NOMO-1 treated with DMSO at 0.1 percent for 48 hours (cell line): ENCODE results near the gene MFAP4.
A peak's percentile ranks its signal among the peaks of the same experiment; 100 is the strongest.

Experiments used
- DNase-seq: peaks from one replicate; lab custom pipeline; 2025; ENCODE audit not compliant: unreplicated experiment; lab: John Stamatoyannopoulos, UW

The MFAP4 gene

DNA sequence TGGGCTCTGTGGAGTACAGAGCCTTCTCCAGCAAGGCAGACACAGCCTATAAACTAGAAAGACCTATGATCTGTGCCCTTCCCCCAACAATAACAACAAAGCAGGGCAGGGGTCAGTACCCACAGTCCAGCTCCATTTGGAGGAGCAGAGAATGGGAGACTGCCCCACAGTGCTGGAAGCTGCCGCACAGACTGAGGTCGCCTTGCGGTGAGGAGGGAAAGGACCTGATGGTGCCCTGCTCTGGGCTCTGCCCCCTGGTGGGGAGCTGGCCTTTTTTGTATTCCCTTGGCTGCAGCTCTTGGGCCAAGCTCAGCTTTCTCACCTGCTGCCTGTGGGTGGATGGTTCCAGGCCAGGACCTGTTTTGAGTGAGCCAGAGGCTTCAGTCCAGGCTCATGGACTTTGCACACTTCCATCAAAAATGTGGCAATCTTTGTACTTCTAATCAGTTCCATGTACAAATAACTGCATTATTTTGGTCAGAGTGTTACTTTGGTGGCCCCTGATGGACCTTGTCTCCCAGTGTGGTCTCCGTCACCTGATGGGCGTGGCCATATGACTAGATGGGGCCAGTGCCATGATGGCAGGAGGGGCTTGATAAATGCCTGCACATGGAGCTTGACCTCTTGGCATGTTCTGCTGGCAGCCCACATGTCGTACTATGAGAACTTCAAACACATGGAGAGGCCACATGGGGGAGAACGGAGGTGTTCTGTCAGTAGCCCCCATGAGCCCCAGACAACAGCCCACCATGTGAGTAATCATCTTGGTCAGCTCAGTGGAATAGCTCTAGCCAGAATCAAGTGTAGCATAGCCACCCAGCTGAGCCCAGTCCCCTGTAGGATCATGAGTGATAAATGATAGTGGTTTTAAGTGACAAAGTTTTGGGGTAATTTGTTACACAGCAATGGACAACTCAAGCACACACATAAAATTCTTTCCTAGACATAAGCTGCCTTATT lies 48.7 kb downstream of the MFAP4 start:
- peak; percentile 33 for DNase-seq

- no peak for DNase-seq
Measured at GRCh38 chr17:19337712-19338023, 49.3 kb downstream of the MFAP4 start.

DNA sequence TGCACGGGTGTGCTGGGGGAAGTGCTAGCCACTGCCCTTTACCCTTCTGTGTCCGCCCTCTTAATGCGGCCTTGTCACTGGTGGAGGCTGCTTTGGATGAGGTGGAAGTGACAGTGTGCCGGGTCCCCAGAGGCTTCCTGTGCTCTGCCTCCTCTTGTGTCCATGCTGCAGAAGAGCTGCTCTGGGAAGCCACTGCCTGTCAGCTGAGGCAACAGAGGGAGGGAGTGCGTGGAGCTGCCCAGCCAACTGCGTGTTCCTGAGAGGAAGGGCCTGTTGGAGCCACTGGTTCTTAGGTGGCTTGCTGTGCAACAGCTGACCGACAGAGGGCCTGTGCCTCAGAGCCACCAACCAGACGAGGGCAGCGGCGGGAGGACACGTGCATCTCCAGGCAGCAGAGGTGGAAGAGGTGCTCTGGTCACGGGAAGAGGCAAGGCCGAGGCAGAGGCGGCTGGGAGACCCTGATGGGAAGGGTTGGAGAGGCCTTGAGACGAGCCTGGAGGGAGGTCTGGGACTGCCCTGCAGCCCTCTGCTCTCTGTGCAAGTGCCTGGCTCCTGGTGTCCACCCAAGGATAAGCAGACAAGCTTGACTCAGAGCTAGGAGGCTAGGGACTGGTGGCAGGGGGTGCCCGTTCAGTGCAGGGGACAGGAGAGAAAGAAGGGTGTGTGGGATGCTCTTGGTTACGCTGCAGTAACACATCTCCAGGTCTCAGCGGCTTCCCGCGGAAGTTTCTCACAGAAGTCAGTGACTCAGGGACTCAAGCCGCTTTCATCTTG lies 49.9 kb downstream of the MFAP4 start:
- DNase-seq: no peak

DNA sequence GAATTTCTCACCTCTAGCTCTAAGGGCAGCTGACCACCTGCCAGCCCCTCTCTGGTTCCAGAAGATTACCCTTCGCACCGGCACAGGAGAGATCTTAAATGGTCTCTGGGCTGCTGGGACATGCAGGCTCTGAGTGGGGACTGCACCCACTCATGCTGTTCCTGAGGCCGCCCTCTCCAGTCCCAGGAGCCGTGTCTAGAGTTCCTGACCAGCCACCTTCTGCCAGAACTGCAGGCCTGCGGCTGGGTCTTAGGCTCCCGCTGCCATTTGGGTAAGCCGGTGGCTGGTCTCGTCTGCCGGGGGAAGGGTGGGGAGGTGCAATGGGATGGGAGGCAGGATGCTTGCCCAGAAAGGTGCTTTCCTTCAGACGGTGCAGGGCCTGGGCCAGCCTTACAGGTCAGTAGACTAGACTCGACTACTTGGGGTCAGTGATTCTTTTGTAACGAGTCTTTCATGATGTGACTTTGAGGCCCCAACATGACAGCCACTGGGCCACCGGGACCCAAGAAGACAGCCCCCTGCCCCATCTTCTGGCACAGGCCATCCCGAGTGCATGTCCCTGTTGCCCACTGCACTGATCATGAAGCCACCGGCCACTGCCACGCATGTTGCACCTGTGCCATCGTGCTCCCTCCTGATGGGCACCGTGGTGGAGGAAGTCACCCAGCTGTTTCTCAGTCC lies 50.9 kb downstream of the MFAP4 start:
- DNase-seq: no peak

DNA sequence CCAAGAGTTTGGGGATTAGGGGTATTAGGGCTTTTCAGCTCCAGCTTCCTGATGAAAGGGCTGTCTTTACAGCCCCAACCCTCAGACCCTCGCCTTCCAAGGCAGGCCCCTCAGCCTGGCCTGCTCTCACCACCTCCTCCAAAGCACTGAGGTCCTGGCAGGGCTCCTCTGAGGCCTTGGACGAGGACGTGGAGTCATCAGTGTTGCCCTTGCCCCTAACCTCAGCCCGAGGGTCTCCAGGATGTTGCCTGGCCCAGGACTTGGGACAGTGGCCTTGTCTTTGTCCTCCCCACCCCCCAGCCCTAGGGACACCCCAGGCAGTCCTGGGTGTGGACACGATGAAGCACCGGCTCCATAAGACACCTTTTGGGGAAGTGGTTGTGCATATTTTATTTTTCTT lies 52.7 kb downstream of the MFAP4 start:
- DNase-seq: no peak

DNA sequence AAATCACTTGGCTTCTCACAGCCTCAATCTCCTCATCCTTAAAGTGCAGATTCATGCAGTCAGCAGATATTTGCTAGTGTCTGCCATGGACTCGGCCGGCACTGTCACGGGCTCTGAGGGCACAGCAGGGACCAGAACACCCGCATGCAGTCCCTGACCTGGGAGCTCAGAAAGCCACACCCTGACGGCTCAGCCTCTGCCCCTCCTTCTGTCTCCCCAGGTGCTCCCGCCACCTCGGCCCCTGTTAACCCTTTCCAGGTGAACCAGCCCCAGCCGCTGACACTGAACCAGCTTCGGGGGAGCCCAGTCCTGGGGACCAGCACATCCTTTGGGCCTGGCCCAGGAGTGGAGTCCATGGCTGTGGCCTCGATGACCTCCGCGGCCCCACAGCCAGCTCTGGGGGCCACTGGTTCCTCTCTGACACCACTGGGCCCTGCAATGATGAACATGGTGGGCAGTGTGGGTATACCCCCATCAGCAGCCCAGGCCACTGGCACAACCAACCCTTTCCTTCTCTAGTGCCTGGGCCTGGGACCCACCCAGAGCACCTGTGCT lies 53.2 kb downstream of the MFAP4 start:
- no peak for DNase-seq
